A673 (cell line): ENCODE data around the gene EMC9. TPM values are rescaled to one million over a fixed set of nuclear protein-coding genes. Genes with fewer than 3 reads are reported as not detected.

Experiments
- BruUV-seq: library from RNA; stranded (reverse); fragments of 400-500 nt; replicated peaks from 2 replicates; lab custom pipeline; 2021; lab: Mats Ljungman, UMichigan
- CTCF ChIA-PET: fragments of 300-600 bp; sonication (Branson Sonifier 250); formaldehyde crosslinking; loops from one replicate; lab custom pipeline; 2022; ENCODE audit warnings: antibody characterized with exemption; lab: Charles Lee
- POLR2A ChIA-PET: fragments of 300-600 bp; sonication (Branson Sonifier 250); formaldehyde crosslinking; loops from one replicate; lab custom pipeline; 2022; ENCODE audit warnings: antibody characterized with exemption; ENCODE audit not compliant: low non-redundant PET; lab: Charles Lee
- DNase-seq: peaks from one replicate; pipeline ENCODE4 v3.0.0-alpha.2; 2015; ENCODE audit warnings: low spot score
- H3K27ac ChIP-seq: fragments of 200-600 bp; sonication (generic); 2 replicates; pipeline ENCODE4 v1.5.1; 2016; ENCODE audit warnings: mixed run types, low read depth, mild to moderate bottlenecking, mixed read lengths, antibody characterized with exemption, low read length; ENCODE audit not compliant: poor library complexity, severe bottlenecking
- H3K27me3 ChIP-seq: fragments of 200-600 bp; sonication (generic); replicated peaks from 2 replicates; pipeline ENCODE4 v1.6.1; 2017; ENCODE audit warnings: mixed run types, low read depth, mild to moderate bottlenecking, mixed read lengths, antibody characterized with exemption, low read length; ENCODE audit not compliant: insufficient read depth, poor library complexity
- H3K36me3 ChIP-seq: fragments of 200-600 bp; sonication (generic); 2 replicates; pipeline ENCODE4 v1.6.1; 2016; ENCODE audit warnings: mixed run types, mild to moderate bottlenecking, mixed read lengths, antibody characterized with exemption, low read length; ENCODE audit not compliant: insufficient read depth, poor library complexity, severe bottlenecking
- H3K4me1 ChIP-seq: fragments of 200-600 bp; sonication (generic); 2 replicates; pipeline ENCODE4 v1.6.1; 2017; ENCODE audit warnings: mixed run types, mild to moderate bottlenecking, mixed read lengths, antibody characterized with exemption, low read length; ENCODE audit not compliant: insufficient read depth, poor library complexity, severe bottlenecking
- H3K4me3 ChIP-seq: fragments of 200-600 bp; sonication (generic); 2 replicates; pipeline ENCODE4 v1.5.1; 2016; ENCODE audit warnings: low read depth, mixed run types, mild to moderate bottlenecking, mixed read lengths, low read length; ENCODE audit not compliant: poor library complexity, severe bottlenecking
- H3K9me3 ChIP-seq: fragments of 200-600 bp; sonication (generic); 2 replicates; pipeline ENCODE4 v1.6.1; 2016; ENCODE audit warnings: mixed run types, low read depth, mild to moderate bottlenecking, mixed read lengths, antibody characterized with exemption, low read length; ENCODE audit not compliant: poor library complexity, severe bottlenecking
- CTCF ChIP-seq: fragments of 300-800, 200-600 bp; sonication (generic); conservative IDR thresholded peaks from 2 replicates; pipeline ENCODE4 v1.5.1; 2017; ENCODE audit warnings: low read depth, mild to moderate bottlenecking, antibody characterized with exemption, low read length, moderate library complexity, mixed read lengths
- EZH2 ChIP-seq: fragments of 200-600 bp; sonication (generic); IDR thresholded peaks from 2 replicates; pipeline ENCODE4 v1.6.1; 2017; ENCODE audit warnings: borderline replicate concordance, low read depth, mild to moderate bottlenecking, mixed read lengths, antibody characterized with exemption, low read length; ENCODE audit not compliant: poor library complexity, severe bottlenecking
- intact Hi-C: fragments of 100-400 bp; cut with micrococcal nuclease; formaldehyde crosslinking; loops from one replicate; pipeline ENCODE4 v1.10.0; 2022; ENCODE audit not compliant: unreplicated experiment
- total RNA-seq: library from RNA; stranded (reverse); gene quantifications from 2 replicates; pipeline ENCODE4 v1.2.3, GENCODE V29; 2021

The EMC9 gene
- total RNA-seq, 1 experiment from 2014 or later, result 36.8 TPM

- Histone ChIP-seq H3K4me3 (no peak overlapping the region), H3K27me3 (no peaks in the 10 kb centered on the region), H3K27ac (no peak overlapping the region), H3K36me3 (peaks cover 28% of the 10 kb centered on the region), H3K9me3 (no peaks in the 10 kb centered on the region), H3K4me1 (no peaks in the 10 kb centered on the region)
- BruUV-seq, result no TSS peak
- DNase-seq, result no peak
- intact Hi-C loops, result no loop called here
- TF ChIP-seq CTCF, result no peak
- no peak for TF ChIP-seq EZH2
- CTCF ChIA-PET, result no interaction called here
- POLR2A ChIA-PET, result no interaction called here
These were observed 18.5 kb downstream of the EMC9 start for GRCh38 chr14:24122898-24123297.

- POLR2A ChIA-PET, result no interaction called here
- Histone ChIP-seq H3K27me3 (no peaks in the 10 kb centered on the region), H3K36me3 (peaks cover 32% of the 10 kb centered on the region), H3K9me3 (no peaks in the 10 kb centered on the region), H3K27ac (no peak overlapping the region), H3K4me1 (no peaks in the 10 kb centered on the region), H3K4me3 (no peak overlapping the region)
- TF ChIP-seq CTCF (no peak), EZH2 (no peak)
- intact Hi-C loops, result no loop called here
- BruUV-seq, result no TSS peak
- CTCF ChIA-PET, result no interaction called here
- DNase-seq, result no peak
These were observed 19.0 kb downstream of the EMC9 start for GRCh38 chr14:24122416-24122815.

GRCh38 chr14:24121210-24121609 is 20.2 kb downstream of the EMC9 start:
- ChIA-PET POLR2A (no interaction called here), CTCF (no interaction called here)
- H3K27ac ChIP-seq, result no peak overlapping the region
- no peaks in the 10 kb centered on the region for H3K27me3 ChIP-seq
- H3K36me3 ChIP-seq, result peaks cover 32% of the 10 kb centered on the region
- H3K4me3 ChIP-seq, result no peak overlapping the region
- TF ChIP-seq CTCF (no peak), EZH2 (no peak)
- peaks cover under 1% of the 10 kb centered on the region for H3K4me1 ChIP-seq
- H3K9me3 ChIP-seq, result no peaks in the 10 kb centered on the region
- no peak for DNase-seq
- intact Hi-C loops, result no loop called here
- BruUV-seq, result no TSS peak
